GM13976 (cell line): ENCODE data around the gene UGT1A5.

ENCODE experiments used
- DNase-seq: peaks from one replicate; pipeline ENCODE4 v3.0.0; 2012; ENCODE audit warnings: low spot score
- in situ Hi-C: fragments of 300-500 bp; cut with MboI; formaldehyde crosslinking; loops from one replicate; pipeline ENCODE4 v1.12.0; 2022; ENCODE audit warnings: low sequenced_read_pairs, mixed read lengths, inconsistent platforms; ENCODE audit not compliant: unreplicated experiment
- TF ChIP-seq, protein P1 (sequence below): IDR thresholded peaks from 2 replicates; pipeline ENCODE4 v1.5.1; 2012; ENCODE audit warnings: borderline replicate concordance, mild to moderate bottlenecking; ENCODE audit not compliant: insufficient read depth; ENCODE audit errors: extremely low read depth, missing control alignments, control extremely low read depth

UGT1A5 gene

GRCh38 chr2:233817361-233817911, 104.7 kb downstream of the UGT1A5 start:
- in situ Hi-C loops, result no loop called here
- TF ChIP-seq, protein P1, sequence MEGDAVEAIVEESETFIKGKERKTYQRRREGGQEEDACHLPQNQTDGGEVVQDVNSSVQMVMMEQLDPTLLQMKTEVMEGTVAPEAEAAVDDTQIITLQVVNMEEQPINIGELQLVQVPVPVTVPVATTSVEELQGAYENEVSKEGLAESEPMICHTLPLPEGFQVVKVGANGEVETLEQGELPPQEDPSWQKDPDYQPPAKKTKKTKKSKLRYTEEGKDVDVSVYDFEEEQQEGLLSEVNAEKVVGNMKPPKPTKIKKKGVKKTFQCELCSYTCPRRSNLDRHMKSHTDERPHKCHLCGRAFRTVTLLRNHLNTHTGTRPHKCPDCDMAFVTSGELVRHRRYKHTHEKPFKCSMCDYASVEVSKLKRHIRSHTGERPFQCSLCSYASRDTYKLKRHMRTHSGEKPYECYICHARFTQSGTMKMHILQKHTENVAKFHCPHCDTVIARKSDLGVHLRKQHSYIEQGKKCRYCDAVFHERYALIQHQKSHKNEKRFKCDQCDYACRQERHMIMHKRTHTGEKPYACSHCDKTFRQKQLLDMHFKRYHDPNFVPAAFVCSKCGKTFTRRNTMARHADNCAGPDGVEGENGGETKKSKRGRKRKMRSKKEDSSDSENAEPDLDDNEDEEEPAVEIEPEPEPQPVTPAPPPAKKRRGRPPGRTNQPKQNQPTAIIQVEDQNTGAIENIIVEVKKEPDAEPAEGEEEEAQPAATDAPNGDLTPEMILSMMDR, result no peak
- no peak for DNase-seq

- in situ Hi-C loops, result no loop called here
- TF ChIP-seq, protein P1, result no peak
- no peak for DNase-seq
Observed at GRCh38 chr2:233817995-233818638, 105.4 kb downstream of the UGT1A5 start.

DNA sequence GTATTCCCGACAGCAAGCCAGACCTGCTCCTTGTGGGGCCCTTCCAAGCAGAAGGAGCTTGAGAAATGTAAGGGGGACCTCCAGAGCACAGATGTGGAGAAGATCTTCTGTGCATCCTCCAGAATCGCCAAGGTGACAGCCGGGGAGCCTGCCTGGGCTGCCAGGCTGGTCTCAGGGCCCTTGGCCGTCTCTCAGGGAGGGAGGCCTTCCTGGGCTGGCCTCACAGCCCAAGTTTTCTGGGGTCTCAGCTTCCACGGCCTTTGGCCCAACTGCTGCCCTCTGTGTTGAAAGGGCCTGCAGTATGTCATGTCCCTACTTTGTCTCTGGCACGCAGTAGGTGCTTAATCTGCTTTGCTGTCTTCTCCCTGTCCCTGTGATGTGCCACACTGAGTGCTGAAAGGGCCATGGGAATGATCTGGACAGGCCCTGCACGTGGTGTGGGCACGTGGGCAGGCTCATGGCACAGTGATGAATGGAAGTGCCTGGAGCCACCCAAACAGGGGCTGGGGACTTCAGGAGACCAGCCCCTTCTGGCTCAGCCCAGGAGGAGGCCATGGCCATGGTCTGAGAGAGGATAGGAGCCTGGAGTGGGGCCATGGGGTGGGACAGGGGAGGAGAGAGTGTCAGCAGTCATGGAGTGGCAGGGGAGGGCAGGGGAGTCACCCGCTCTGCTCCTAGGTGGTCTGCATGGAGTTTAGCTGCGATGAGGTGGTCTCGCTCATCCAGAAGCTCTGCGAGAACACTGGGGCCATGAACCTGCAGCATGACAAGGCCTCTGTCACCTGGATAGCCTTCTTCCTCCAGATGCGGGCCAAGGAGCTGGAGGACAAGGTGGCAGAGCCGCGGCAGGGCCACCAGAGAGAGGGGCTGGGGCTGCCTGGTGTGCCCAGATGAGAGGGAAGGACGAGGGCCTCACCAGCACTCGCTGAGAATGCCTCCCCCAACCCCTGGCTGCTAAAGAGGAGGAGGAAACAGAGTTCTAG, 106.2 kb downstream of the UGT1A5 start:
- TF ChIP-seq, protein P1, result no peak
- in situ Hi-C loops, result no loop called here
- no peak for DNase-seq

DNA sequence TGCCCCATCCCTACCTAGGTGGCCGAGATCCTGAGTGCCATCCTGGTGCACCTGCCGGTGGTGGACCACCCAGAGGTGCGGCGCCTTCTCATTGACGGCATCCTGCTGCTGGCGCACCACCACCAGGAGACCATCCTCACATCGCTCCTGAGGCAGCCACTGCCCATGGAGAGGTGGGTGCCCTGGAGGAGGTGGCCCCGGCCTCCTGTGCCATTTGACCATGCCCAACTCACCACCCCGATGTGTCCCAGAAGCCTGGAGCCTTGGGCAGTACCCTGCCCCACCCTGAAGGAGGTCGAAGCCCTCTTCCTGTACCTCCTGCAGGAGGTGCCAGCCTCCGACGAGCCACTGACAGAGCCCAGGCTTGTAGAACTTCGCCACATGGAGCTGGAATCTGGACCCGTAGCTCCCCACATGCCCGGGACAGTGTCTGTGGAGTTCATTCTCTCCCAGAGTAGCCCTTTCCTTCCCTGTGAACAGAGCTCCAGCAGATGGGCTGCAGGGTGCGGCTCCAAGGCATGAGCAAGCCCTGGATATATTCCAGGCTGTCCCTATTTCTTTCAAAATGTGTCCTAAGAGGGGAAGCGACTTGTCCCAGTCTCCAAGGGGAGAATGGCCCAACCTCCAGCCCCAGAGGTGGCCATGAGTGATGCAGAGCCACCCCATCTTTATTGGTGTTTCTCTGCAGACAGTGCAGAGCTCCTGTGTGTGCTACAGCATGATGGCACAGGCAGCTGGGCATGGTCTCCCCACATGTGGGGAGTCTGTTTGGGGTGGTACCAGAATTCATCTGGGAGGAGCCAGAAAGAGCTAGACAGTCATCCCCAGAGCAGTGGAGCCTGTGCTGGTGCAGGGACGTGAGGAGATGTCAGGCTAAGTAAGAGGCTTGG, 107.4 kb downstream of the UGT1A5 start:
- in situ Hi-C loops, result no loop called here
- DNase-seq, result no peak
- TF ChIP-seq, protein P1, result no peak

DNA sequence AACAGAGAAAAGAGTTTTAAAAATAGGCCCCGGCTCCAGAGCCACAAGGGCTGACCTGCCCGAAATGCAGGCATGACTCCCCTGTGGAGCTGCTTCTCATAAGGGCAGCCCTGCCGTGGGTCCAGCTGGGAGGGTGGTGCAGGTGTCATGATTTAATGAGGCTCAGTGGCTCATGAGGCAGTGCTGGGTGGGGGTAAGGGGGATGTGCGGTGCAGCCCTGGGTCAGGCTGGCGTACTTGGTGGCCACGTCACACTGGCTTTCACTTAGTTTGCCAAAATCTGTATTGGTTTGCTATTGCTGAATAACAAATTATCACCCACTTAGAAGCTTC, 108.0 kb downstream of the UGT1A5 start:
- no peak for DNase-seq
- in situ Hi-C loops, result no loop called here
- TF ChIP-seq, protein P1, result no peak

GRCh38 chr2:233821196-233821595, 108.5 kb downstream of the UGT1A5 start:
- in situ Hi-C loops, result no loop called here
- DNase-seq, result no peak
- TF ChIP-seq, protein P1, result no peak
